Measurements from ENCODE around the gene OR6C6. TPM values are rescaled to one million over a fixed set of nuclear protein-coding genes. Genes with fewer than 3 reads are reported as not detected.
"Not testable (repeated sequence)": the region's sequence is repeated elsewhere in the genome, so short reads cannot be mapped to it uniquely, and the experiment has no call there.

The OR6C6 gene
- not detected for polyA plus RNA-seq (2013, experiment 1 of 2)
- polyA plus RNA-seq (2013, experiment 2 of 2): not detected

DNA sequence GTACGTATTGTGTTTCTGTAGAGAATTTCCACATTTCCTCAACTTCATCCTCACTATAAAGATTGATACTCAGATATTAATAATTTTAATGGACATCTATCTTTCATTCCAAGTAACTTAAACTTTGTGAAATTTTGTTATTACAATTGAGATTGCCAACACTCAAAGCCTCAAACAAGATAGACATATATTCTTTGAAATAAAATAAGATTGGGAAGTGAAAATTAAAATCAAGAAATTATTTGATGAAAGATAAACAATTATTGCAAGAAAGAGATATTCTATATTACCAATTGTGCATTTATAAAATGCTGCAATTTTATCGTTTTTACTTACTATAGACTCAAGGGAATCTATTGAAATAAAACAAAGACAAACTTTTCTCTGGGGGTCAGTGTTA lies at the start of gene OR6C6:
TSS of gene OR6C6 (minus strand) at position 101 of the 400 bp plus-strand sequence. CDS start 1,337 bp downstream, outside the sequence.
- no CpG with 5 or more reads among the region's 2 CpGs for WGBS (ENCODE audit: extremely low coverage, insufficient coverage, low lambda C conversion rate)

GRCh38 chr12:55336002-55336401 lies 39.6 kb upstream of the OR6C6 start:
- no CpG with 5 or more reads among the region's 10 CpGs for WGBS (ENCODE audit: extremely low coverage, insufficient coverage, low lambda C conversion rate)
- H3K4me2 ChIP-seq (ENCODE audit: low read length): no peak overlapping the region
- H3K4me3 ChIP-seq (ENCODE audit: low read length): no peak overlapping the region
- no peaks in the 10 kb centered on the region for H3K79me2 ChIP-seq (ENCODE audit: control insufficient read depth, insufficient read depth, low read length)
- H2BK5ac ChIP-seq (ENCODE audit: low read length): no peak overlapping the region
- no peak overlapping the region for H3K23ac ChIP-seq (ENCODE audit: low read length)
- no peak for DNase-seq
- H4K8ac ChIP-seq (ENCODE audit: low read depth, low read length): no peak overlapping the region
- no peak overlapping the region for H2BK15ac ChIP-seq (replicated peaks; ENCODE audit: low read depth)
- no peaks in the 10 kb centered on the region for H3K79me1 ChIP-seq (ENCODE audit: low read length)
- H3K4ac ChIP-seq (ENCODE audit: low read depth, low read length): no peak overlapping the region
- H3K27ac ChIP-seq (ENCODE audit: low read depth, low read length): no peak overlapping the region
- H3K4me1 ChIP-seq (ENCODE audit: control insufficient read depth, low read depth, low read length): no peaks in the 10 kb centered on the region
- H4K5ac ChIP-seq (ENCODE audit: low read length): no peak overlapping the region
- no peak overlapping the region for H3K56ac ChIP-seq (ENCODE audit: low read length)
- H3K27me3 ChIP-seq (ENCODE audit: insufficient read depth, low read length, poor library complexity): no peaks in the 10 kb centered on the region
- H2AK5ac ChIP-seq (ENCODE audit: low read length): no peak overlapping the region
- H3K9ac ChIP-seq (ENCODE audit: low read length): no peak overlapping the region
- H3K36me3 ChIP-seq (ENCODE audit: control insufficient read depth, insufficient read depth, low read length): no peaks in the 10 kb centered on the region
- no peak overlapping the region for H2BK120ac ChIP-seq (ENCODE audit: low read depth, low read length)
- no peak overlapping the region for H3K18ac ChIP-seq (ENCODE audit: low read length)

More for the DNA sequence above, at the start of gene OR6C6:
- H3K4me3 ChIP-seq (ENCODE audit: low read length): no peak within 1 kb of the TSS
- no peak within 1 kb of the TSS for H4K8ac ChIP-seq (ENCODE audit: low read depth, low read length)
- H2BK120ac ChIP-seq (ENCODE audit: low read depth, low read length): no peak within 1 kb of the TSS
- no peak within 1 kb of the TSS for H2BK5ac ChIP-seq (ENCODE audit: low read length)
- H3K27me3 ChIP-seq (ENCODE audit: insufficient read depth, low read length, poor library complexity): no peaks in the 10 kb centered on the region
- H4K5ac ChIP-seq (ENCODE audit: low read length): no peak within 1 kb of the TSS
- no peak within 1 kb of the TSS for H3K18ac ChIP-seq (ENCODE audit: low read length)
- no peak within 1 kb of the TSS for H3K4ac ChIP-seq (ENCODE audit: low read depth, low read length)
- H3K56ac ChIP-seq (ENCODE audit: low read length): no peak within 1 kb of the TSS
- DNase-seq: no peak
- H3K23ac ChIP-seq (ENCODE audit: low read length): no peak within 1 kb of the TSS
- H3K27ac ChIP-seq (ENCODE audit: low read depth, low read length): no peak within 1 kb of the TSS
- H3K79me1 ChIP-seq (ENCODE audit: low read length): no peaks in the 10 kb centered on the region
- H3K4me1 ChIP-seq (ENCODE audit: control insufficient read depth, low read depth, low read length): no peaks in the 10 kb centered on the region
- no peak within 1 kb of the TSS for H3K4me2 ChIP-seq (ENCODE audit: low read length)
- H3K79me2 ChIP-seq (ENCODE audit: control insufficient read depth, insufficient read depth, low read length): no peaks in the 10 kb centered on the region
- no peaks in the 10 kb centered on the region for H3K36me3 ChIP-seq (ENCODE audit: control insufficient read depth, insufficient read depth, low read length)
- no peak within 1 kb of the TSS for H2AK5ac ChIP-seq (ENCODE audit: low read length)
- no peak within 1 kb of the TSS for H3K9ac ChIP-seq (ENCODE audit: low read length)
- no peak within 1 kb of the TSS for H2BK15ac ChIP-seq (replicated peaks; ENCODE audit: low read depth)

DNA sequence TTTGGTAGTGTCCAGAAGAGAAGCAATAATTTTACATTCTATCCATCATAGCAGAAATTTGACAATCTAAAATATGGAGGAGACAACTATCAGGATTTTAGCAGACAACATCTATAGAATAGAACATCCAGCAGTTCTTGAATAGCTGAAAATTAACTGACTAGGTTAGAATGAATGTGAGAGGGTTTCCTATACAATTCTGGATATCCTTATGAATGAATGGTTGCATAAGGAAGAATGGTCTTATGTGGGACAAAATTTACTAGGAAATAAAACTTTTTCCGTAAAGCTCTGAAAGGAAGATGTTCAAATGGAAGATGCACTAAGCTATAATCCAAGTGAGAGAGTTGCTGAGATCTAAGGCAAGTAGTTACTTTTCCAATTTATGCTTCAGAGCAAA lies 34.1 kb upstream of the OR6C6 start, which contains the start of gene OR6C3:
TSS of gene OR6C3 (plus strand) at position 301 of the 400 bp plus-strand sequence. CDS start 955 bp downstream, outside the sequence.
- H3K4me3 ChIP-seq (ENCODE audit: low read length): no peak within 1 kb of the TSS
- H3K56ac ChIP-seq (ENCODE audit: low read length): no peak within 1 kb of the TSS
- no peak within 1 kb of the TSS for H4K5ac ChIP-seq (ENCODE audit: low read length)
- H2BK15ac ChIP-seq (replicated peaks; ENCODE audit: low read depth): no peak within 1 kb of the TSS
- H3K36me3 ChIP-seq (ENCODE audit: control insufficient read depth, insufficient read depth, low read length): no peaks in the 10 kb centered on the region
- H3K27ac ChIP-seq (ENCODE audit: low read depth, low read length): no peak within 1 kb of the TSS
- H3K4me1 ChIP-seq (ENCODE audit: control insufficient read depth, low read depth, low read length): no peaks in the 10 kb centered on the region
- DNase-seq: no peak
- no peak within 1 kb of the TSS for H2BK120ac ChIP-seq (ENCODE audit: low read depth, low read length)
- no peaks in the 10 kb centered on the region for H3K79me1 ChIP-seq (ENCODE audit: low read length)
- H3K9ac ChIP-seq (ENCODE audit: low read length): no peak within 1 kb of the TSS
- H2BK5ac ChIP-seq (ENCODE audit: low read length): no peak within 1 kb of the TSS
- no peak within 1 kb of the TSS for H3K23ac ChIP-seq (ENCODE audit: low read length)
- no peak within 1 kb of the TSS for H3K4me2 ChIP-seq (ENCODE audit: low read length)
- H3K27me3 ChIP-seq (ENCODE audit: insufficient read depth, low read length, poor library complexity): no peaks in the 10 kb centered on the region
- no peaks in the 10 kb centered on the region for H3K79me2 ChIP-seq (ENCODE audit: control insufficient read depth, insufficient read depth, low read length)
- H3K4ac ChIP-seq (ENCODE audit: low read depth, low read length): no peak within 1 kb of the TSS
- H2AK5ac ChIP-seq (ENCODE audit: low read length): no peak within 1 kb of the TSS
- no peak within 1 kb of the TSS for H3K18ac ChIP-seq (ENCODE audit: low read length)
- no peak within 1 kb of the TSS for H4K8ac ChIP-seq (ENCODE audit: low read depth, low read length)
- no CpG with 5 or more reads among the region's 1 CpG for WGBS (ENCODE audit: extremely low coverage, insufficient coverage, low lambda C conversion rate)

GRCh38 chr12:55325801-55326200 lies 29.4 kb upstream of the OR6C6 start:
- H4K5ac ChIP-seq (ENCODE audit: low read length); H3K4me3 ChIP-seq (ENCODE audit: low read length); H2BK120ac ChIP-seq (ENCODE audit: low read depth, low read length); H3K36me3 ChIP-seq (ENCODE audit: control insufficient read depth, insufficient read depth, low read length); H3K4ac ChIP-seq (ENCODE audit: low read depth, low read length); H3K4me1 ChIP-seq (ENCODE audit: control insufficient read depth, low read depth, low read length); H3K18ac ChIP-seq (ENCODE audit: low read length); H3K4me2 ChIP-seq (ENCODE audit: low read length); H2BK5ac ChIP-seq (ENCODE audit: low read length); H3K27me3 ChIP-seq (ENCODE audit: insufficient read depth, low read length, poor library complexity); H2BK15ac ChIP-seq (replicated peaks; ENCODE audit: low read depth); DNase-seq; H3K79me1 ChIP-seq (ENCODE audit: low read length); H3K23ac ChIP-seq (ENCODE audit: low read length); H3K56ac ChIP-seq (ENCODE audit: low read length); H3K79me2 ChIP-seq (ENCODE audit: control insufficient read depth, insufficient read depth, low read length); H2AK5ac ChIP-seq (ENCODE audit: low read length); H3K9ac ChIP-seq (ENCODE audit: low read length); H4K8ac ChIP-seq (ENCODE audit: low read depth, low read length); H3K27ac ChIP-seq (ENCODE audit: low read depth, low read length): not testable (repeated sequence)
- WGBS (ENCODE audit: extremely low coverage, insufficient coverage, low lambda C conversion rate): no CpG with 5 or more reads among the region's 6 CpGs

DNA sequence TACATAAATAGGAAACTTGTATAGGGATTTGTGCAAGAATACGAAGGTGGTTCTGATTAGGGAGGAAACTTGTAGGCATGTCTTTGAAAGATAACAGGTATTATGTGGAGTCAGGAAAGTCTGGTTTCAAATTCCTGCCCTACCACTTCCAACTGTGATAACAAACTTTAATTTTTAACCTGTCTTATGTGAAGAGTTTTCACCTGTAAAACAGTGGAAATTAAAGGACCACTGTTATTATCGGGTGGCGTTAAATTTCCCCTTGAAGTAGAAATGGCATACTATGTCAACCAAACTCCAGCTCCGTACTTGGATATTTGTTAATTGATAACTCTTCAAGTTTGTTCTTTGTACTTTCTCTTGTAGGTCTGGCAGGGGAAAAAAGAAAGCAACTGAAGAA lies 23.8 kb upstream of the OR6C6 start:
- H3K79me2 ChIP-seq (ENCODE audit: control insufficient read depth, insufficient read depth, low read length): no peaks in the 10 kb centered on the region
- H4K8ac ChIP-seq (ENCODE audit: low read depth, low read length): no peak overlapping the region
- no peak overlapping the region for H2BK120ac ChIP-seq (ENCODE audit: low read depth, low read length)
- H3K27ac ChIP-seq (ENCODE audit: low read depth, low read length): no peak overlapping the region
- H2BK15ac ChIP-seq (replicated peaks; ENCODE audit: low read depth): no peak overlapping the region
- no peak overlapping the region for H2AK5ac ChIP-seq (ENCODE audit: low read length)
- no peak overlapping the region for H3K9ac ChIP-seq (ENCODE audit: low read length)
- DNase-seq: no peak
- H3K79me1 ChIP-seq (ENCODE audit: low read length): no peaks in the 10 kb centered on the region
- H3K23ac ChIP-seq (ENCODE audit: low read length): no peak overlapping the region
- no peak overlapping the region for H3K4me2 ChIP-seq (ENCODE audit: low read length)
- H3K36me3 ChIP-seq (ENCODE audit: control insufficient read depth, insufficient read depth, low read length): no peaks in the 10 kb centered on the region
- no peak overlapping the region for H3K56ac ChIP-seq (ENCODE audit: low read length)
- H2BK5ac ChIP-seq (ENCODE audit: low read length): no peak overlapping the region
- no peaks in the 10 kb centered on the region for H3K27me3 ChIP-seq (ENCODE audit: insufficient read depth, low read length, poor library complexity)
- H3K4me3 ChIP-seq (ENCODE audit: low read length): no peak overlapping the region
- H3K4ac ChIP-seq (ENCODE audit: low read depth, low read length): no peak overlapping the region
- no CpG with 5 or more reads among the region's 4 CpGs for WGBS (ENCODE audit: extremely low coverage, insufficient coverage, low lambda C conversion rate)
- H4K5ac ChIP-seq (ENCODE audit: low read length): no peak overlapping the region
- H3K4me1 ChIP-seq (ENCODE audit: control insufficient read depth, low read depth, low read length): no peaks in the 10 kb centered on the region
- no peak overlapping the region for H3K18ac ChIP-seq (ENCODE audit: low read length)

GRCh38 chr12:55314043-55314442 lies 17.7 kb upstream of the OR6C6 start, which contains the start of gene OR6C1:
OR6C1 (plus strand) TSS chr12:55314343; CDS start chr12:55320600, 6,257 bp downstream.
- Histone ChIP-seq H3K4me1 (ENCODE audit: control insufficient read depth, low read depth, low read length) (no peaks in the 10 kb centered on the region), H3K27me3 (ENCODE audit: insufficient read depth, low read length, poor library complexity) (no peaks in the 10 kb centered on the region), H3K4ac (ENCODE audit: low read depth, low read length) (no peak within 1 kb of the TSS), H4K8ac (ENCODE audit: low read depth, low read length) (no peak within 1 kb of the TSS), H2BK120ac (ENCODE audit: low read depth, low read length) (no peak within 1 kb of the TSS), H3K79me1 (ENCODE audit: low read length) (no peaks in the 10 kb centered on the region), H3K9ac (ENCODE audit: low read length) (no peak within 1 kb of the TSS), H3K36me3 (ENCODE audit: control insufficient read depth, insufficient read depth, low read length) (no peaks in the 10 kb centered on the region), H3K27ac (ENCODE audit: low read depth, low read length) (no peak within 1 kb of the TSS), H3K56ac (ENCODE audit: low read length) (no peak within 1 kb of the TSS), H4K5ac (ENCODE audit: low read length) (no peak within 1 kb of the TSS), H3K4me2 (ENCODE audit: low read length) (no peak within 1 kb of the TSS), H2AK5ac (ENCODE audit: low read length) (no peak within 1 kb of the TSS), H3K4me3 (ENCODE audit: low read length) (no peak within 1 kb of the TSS), H3K79me2 (ENCODE audit: control insufficient read depth, insufficient read depth, low read length) (no peaks in the 10 kb centered on the region), H3K23ac (ENCODE audit: low read length) (no peak within 1 kb of the TSS), H3K18ac (ENCODE audit: low read length) (no peak within 1 kb of the TSS), H2BK15ac (replicated peaks; ENCODE audit: low read depth) (no peak within 1 kb of the TSS), H2BK5ac (ENCODE audit: low read length) (no peak within 1 kb of the TSS)
- no peak for DNase-seq
- WGBS (ENCODE audit: extremely low coverage, insufficient coverage, low lambda C conversion rate): no CpG with 5 or more reads among the region's 2 CpGs
